Measurements from ENCODE around the gene YY1.
"Not testable (repeated sequence)": the region's sequence is repeated elsewhere in the genome, so short reads cannot be mapped to it uniquely, and the experiment has no call there.

Gene YY1

GRCh38 chr14:100283984-100284881, 45.3 kb downstream of the YY1 start:
- no peak for DNase-seq (ENCODE audit: low read depth, low spot score)

GRCh38 chr14:100285021-100285912, 46.3 kb downstream of the YY1 start:
- no peak for DNase-seq (ENCODE audit: low read depth, low spot score)

GRCh38 chr14:100285913-100286400, 47.0 kb downstream of the YY1 start:
- no peak for DNase-seq (ENCODE audit: low read depth, low spot score)

GRCh38 chr14:100286484-100287191, 47.7 kb downstream of the YY1 start:
- DNase-seq (ENCODE audit: low read depth, low spot score), result no peak

- DNase-seq (ENCODE audit: low read depth, low spot score), result no peak
Measured at GRCh38 chr14:100287202-100287997, 48.5 kb downstream of the YY1 start.

- not testable (repeated sequence) for DNase-seq (ENCODE audit: low read depth, low spot score)
Measured at GRCh38 chr14:100287998-100288295, 49.0 kb downstream of the YY1 start.

- DNase-seq (ENCODE audit: low read depth, low spot score), result no peak
Measured at GRCh38 chr14:100288382-100289185, 49.6 kb downstream of the YY1 start.

- no peak for DNase-seq (ENCODE audit: low read depth, low spot score)
Measured at GRCh38 chr14:100289916-100290606, 51.1 kb downstream of the YY1 start.

- no peak for DNase-seq (ENCODE audit: low read depth, low spot score)
Measured at GRCh38 chr14:100290607-100291304, 51.8 kb downstream of the YY1 start.

- no peak for DNase-seq (ENCODE audit: low read depth, low spot score)
Measured at GRCh38 chr14:100291305-100292075, 52.5 kb downstream of the YY1 start.

- no peak for DNase-seq (ENCODE audit: low read depth, low spot score)
Measured at GRCh38 chr14:100292301-100292775, 53.4 kb downstream of the YY1 start.

GRCh38 chr14:100292776-100293461, 54.0 kb downstream of the YY1 start:
- no peak for DNase-seq (ENCODE audit: low read depth, low spot score)

- no peak for DNase-seq (ENCODE audit: low read depth, low spot score)
Measured at GRCh38 chr14:100293497-100294212, 54.7 kb downstream of the YY1 start.

- DNase-seq (ENCODE audit: low read depth, low spot score), result no peak
Measured at GRCh38 chr14:100294213-100294962, 55.4 kb downstream of the YY1 start.

GRCh38 chr14:100294963-100295330, 56.0 kb downstream of the YY1 start:
- DNase-seq (ENCODE audit: low read depth, low spot score), result no peak
